DOHH2 (cell line): ENCODE results near the gene GOLIM4.

Experiments
- EZH2phosphoT487 ChIP-seq: fragments of 200-600 bp; sonication (generic); IDR thresholded peaks from 2 replicates; pipeline ENCODE4 v1.6.1; 2017; ENCODE audit warnings: borderline replicate concordance, mild to moderate bottlenecking, antibody characterized with exemption, low read length, moderate library complexity, mixed read lengths
- TF ChIP-seq, protein P1 (sequence below): fragments of 200-600 bp; sonication (generic); IDR thresholded peaks from one replicate; pipeline ENCODE4 v1.5.1; 2014; ENCODE audit warnings: antibody characterized with exemption, mild to moderate bottlenecking, low read depth, low read length; ENCODE audit not compliant: poor library complexity, severe bottlenecking

DNA sequence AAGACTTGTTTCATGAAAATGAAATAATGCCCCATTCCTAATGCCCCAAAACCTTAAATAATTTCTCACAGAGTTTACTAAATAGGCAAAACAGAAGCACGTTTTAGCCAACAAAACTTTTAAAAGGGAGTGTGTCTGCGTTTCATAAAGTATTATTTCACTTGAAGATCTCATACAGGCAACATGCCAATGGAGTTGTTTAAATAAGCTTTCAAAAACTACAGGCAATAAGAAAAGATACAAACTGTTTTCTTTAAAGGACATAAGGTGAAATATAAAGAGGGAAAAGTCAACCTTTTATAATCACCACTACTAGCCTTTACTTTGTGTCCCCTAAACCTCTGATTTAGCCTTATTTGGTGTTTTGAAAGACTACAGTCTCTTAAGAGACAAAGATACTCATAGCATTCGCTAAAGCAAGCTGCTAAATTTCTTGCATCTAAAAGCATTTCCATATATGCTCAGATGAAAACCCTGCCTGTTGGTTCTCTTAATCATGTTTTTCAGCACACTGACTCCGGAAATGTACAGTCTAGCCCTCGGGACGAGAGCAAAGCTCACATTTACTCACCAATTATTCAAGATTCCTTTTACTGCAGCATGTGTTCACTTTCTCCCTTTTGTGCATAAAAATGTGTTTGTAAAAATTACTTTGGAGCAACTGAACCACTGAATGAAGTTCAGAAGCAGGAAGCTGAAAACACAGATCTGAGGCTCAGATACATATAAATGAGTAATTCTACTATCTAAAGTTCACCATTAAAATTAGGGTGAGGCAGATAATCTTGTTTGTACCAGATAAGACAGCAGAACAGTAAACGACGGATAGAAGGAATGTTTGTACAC lies 119.0 kb downstream of the GOLIM4 start:
- TF ChIP-seq, protein P1, sequence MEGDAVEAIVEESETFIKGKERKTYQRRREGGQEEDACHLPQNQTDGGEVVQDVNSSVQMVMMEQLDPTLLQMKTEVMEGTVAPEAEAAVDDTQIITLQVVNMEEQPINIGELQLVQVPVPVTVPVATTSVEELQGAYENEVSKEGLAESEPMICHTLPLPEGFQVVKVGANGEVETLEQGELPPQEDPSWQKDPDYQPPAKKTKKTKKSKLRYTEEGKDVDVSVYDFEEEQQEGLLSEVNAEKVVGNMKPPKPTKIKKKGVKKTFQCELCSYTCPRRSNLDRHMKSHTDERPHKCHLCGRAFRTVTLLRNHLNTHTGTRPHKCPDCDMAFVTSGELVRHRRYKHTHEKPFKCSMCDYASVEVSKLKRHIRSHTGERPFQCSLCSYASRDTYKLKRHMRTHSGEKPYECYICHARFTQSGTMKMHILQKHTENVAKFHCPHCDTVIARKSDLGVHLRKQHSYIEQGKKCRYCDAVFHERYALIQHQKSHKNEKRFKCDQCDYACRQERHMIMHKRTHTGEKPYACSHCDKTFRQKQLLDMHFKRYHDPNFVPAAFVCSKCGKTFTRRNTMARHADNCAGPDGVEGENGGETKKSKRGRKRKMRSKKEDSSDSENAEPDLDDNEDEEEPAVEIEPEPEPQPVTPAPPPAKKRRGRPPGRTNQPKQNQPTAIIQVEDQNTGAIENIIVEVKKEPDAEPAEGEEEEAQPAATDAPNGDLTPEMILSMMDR = no peak
- no peak for TF ChIP-seq EZH2phosphoT487
